Endodermal cell (in vitro differentiated cells): ENCODE results near the gene AOX1. TPM values are rescaled to one million over a fixed set of nuclear protein-coding genes. Genes with fewer than 3 reads are reported as not detected.

Source experiments
- DNase-seq: peaks from one replicate; pipeline ENCODE4 v3.0.0-alpha.2; 2017
- H3K27ac ChIP-seq: 2 replicates; pipeline ENCODE4 v1.5.1; 2013; ENCODE audit warnings: mild to moderate bottlenecking, low read depth, low read length, moderate library complexity
- H3K27me3 ChIP-seq: 2 replicates; pipeline ENCODE4 v1.6.1; 2013; ENCODE audit warnings: mild to moderate bottlenecking, low read length, moderate library complexity; ENCODE audit not compliant: insufficient read depth, control insufficient read depth, poor library complexity, severe bottlenecking
- H3K36me3 ChIP-seq: 2 replicates; pipeline ENCODE4 v1.7.0; 2013; ENCODE audit warnings: mild to moderate bottlenecking, low read length, moderate library complexity; ENCODE audit not compliant: control insufficient read depth, insufficient read depth
- H3K4me1 ChIP-seq: one replicate; pipeline ENCODE4 v1.7.0; 2013; ENCODE audit warnings: low read length; ENCODE audit not compliant: control insufficient read depth, insufficient read depth
- H3K4me3 ChIP-seq: 2 replicates; pipeline ENCODE4 v1.5.1; 2013; ENCODE audit warnings: mild to moderate bottlenecking, low read length, moderate library complexity
- H3K9ac ChIP-seq: 2 replicates; pipeline ENCODE4 v1.6.1; 2013; ENCODE audit warnings: mild to moderate bottlenecking, low read length, moderate library complexity; ENCODE audit not compliant: poor library complexity, severe bottlenecking; ENCODE audit errors: extremely low read depth
- H3K9me3 ChIP-seq: 2 replicates; pipeline ENCODE4 v1.6.1; 2013; ENCODE audit warnings: mild to moderate bottlenecking, low read length, moderate library complexity; ENCODE audit not compliant: control insufficient read depth
- H3K27ac Mint-ChIP-seq: 2 replicates; pipeline ENCODE4 v1.8.0; 2020; ENCODE audit warnings: mixed read lengths
- H3K27me3 Mint-ChIP-seq: 2 replicates; pipeline ENCODE4 v1.8.0; 2021; ENCODE audit warnings: mild to moderate bottlenecking, mixed read lengths; ENCODE audit not compliant: insufficient read depth
- H3K36me3 Mint-ChIP-seq: 2 replicates; pipeline ENCODE4 v1.8.0; 2020; ENCODE audit warnings: low read depth, mixed read lengths
- H3K4me1 Mint-ChIP-seq: 2 replicates; pipeline ENCODE4 v1.8.0; 2020; ENCODE audit warnings: mixed read lengths
- H3K4me3 Mint-ChIP-seq: 2 replicates; pipeline ENCODE4 v1.8.0; 2020; ENCODE audit warnings: mild to moderate bottlenecking, moderate library complexity, mixed read lengths
- H3K9me3 Mint-ChIP-seq: 2 replicates; pipeline ENCODE4 v1.8.0; 2020; ENCODE audit warnings: mild to moderate bottlenecking, mixed read lengths
- CTCF ChIP-seq: fragments of 200-600 bp; sonication (generic); conservative IDR thresholded peaks from 2 replicates; pipeline ENCODE4 v1.5.0; 2021; ENCODE audit warnings: antibody characterized with exemption, mild to moderate bottlenecking
- WGBS, 2 experiments: methylation state at CpG; one replicate each; pipeline versions ENCODE4 v1.1.5 to v1.1.7; 2013; ENCODE audit warnings: missing lambda C conversion rate in 2 of 2, mixed read lengths in 1 of 2; ENCODE audit not compliant: insufficient coverage in 1 of 2, insufficient read length in 1 of 2; 5-methylcytosine and 5-hydroxymethylcytosine counted together
- total RNA-seq, 2 donors: library from RNA; stranded (reverse); fragmentation: NEBNext Ultra II Directional in 1 of 2; extraction: Animal tissue kit (Norgen Biotek cat#: 25700) in 1 of 2; gene quantifications; 2 replicates in 1 of 2; 3 replicates in 1 of 2; pipeline ENCODE4 v1.2.1, GENCODE V29; 2021

The AOX1 gene
- total RNA-seq, 2 donors from 2014 or later: 8.8 to 15.5 TPM

GRCh38 chr2:200615247-200615646 lies 29.4 kb downstream of the AOX1 start:
- no peaks in the 10 kb centered on the region for H3K36me3 ChIP-seq
- Mint-ChIP-seq H3K27me3 (no peaks in the 10 kb centered on the region), H3K36me3 (peaks cover 2% of the 10 kb centered on the region), H3K4me1 (peaks cover 2% of the 10 kb centered on the region), H3K9me3 (no peaks in the 10 kb centered on the region), H3K4me3 (no peak overlapping the region), H3K27ac (no peak overlapping the region)
- no peaks in the 10 kb centered on the region for H3K27me3 ChIP-seq
- 83 to 91% methylated on average over 1 of the region's 1 CpG for WGBS, 2 experiments
- no peak for DNase-seq
- peak; percentile 14 for TF ChIP-seq CTCF
- no peak overlapping the region for H3K9ac ChIP-seq
- no peaks in the 10 kb centered on the region for H3K9me3 ChIP-seq
- no peak overlapping the region for H3K4me3 ChIP-seq
- H3K27ac ChIP-seq: no peak overlapping the region
- peaks cover 2% of the 10 kb centered on the region for H3K4me1 ChIP-seq

- TF ChIP-seq CTCF: no peak
- Mint-ChIP-seq H3K9me3 (no peaks in the 10 kb centered on the region), H3K36me3 (peaks cover 2% of the 10 kb centered on the region), H3K27me3 (no peaks in the 10 kb centered on the region), H3K27ac (no peak overlapping the region), H3K4me1 (peaks cover 2% of the 10 kb centered on the region), H3K4me3 (no peak overlapping the region)
- Histone ChIP-seq H3K9me3 (no peaks in the 10 kb centered on the region), H3K4me1 (peaks cover 2% of the 10 kb centered on the region), H3K27me3 (no peaks in the 10 kb centered on the region), H3K4me3 (no peak overlapping the region), H3K9ac (no peak overlapping the region), H3K36me3 (no peaks in the 10 kb centered on the region), H3K27ac (no peak overlapping the region)
- 94 to 100% methylated on average over 5 of the region's 5 CpGs for WGBS, 2 experiments
- no peak for DNase-seq
Observed at GRCh38 chr2:200616193-200616592, 30.4 kb downstream of the AOX1 start.

GRCh38 chr2:200616656-200617055 lies 30.8 kb downstream of the AOX1 start:
- Histone ChIP-seq H3K36me3 (no peaks in the 10 kb centered on the region), H3K4me1 (peaks cover 2% of the 10 kb centered on the region), H3K27me3 (no peaks in the 10 kb centered on the region), H3K9me3 (no peaks in the 10 kb centered on the region), H3K27ac (no peak overlapping the region), H3K4me3 (no peak overlapping the region), H3K9ac (no peak overlapping the region)
- no peak overlapping the region for H3K27ac Mint-ChIP-seq
- peaks cover 2% of the 10 kb centered on the region for H3K4me1 Mint-ChIP-seq
- H3K9me3 Mint-ChIP-seq: no peaks in the 10 kb centered on the region
- H3K36me3 Mint-ChIP-seq: peaks cover 2% of the 10 kb centered on the region
- DNase-seq: no peak
- no peak overlapping the region for H3K4me3 Mint-ChIP-seq
- H3K27me3 Mint-ChIP-seq: no peaks in the 10 kb centered on the region
- 88 to 100% methylated on average over 1 to 4 of the region's 4 CpGs for WGBS, 2 experiments
- TF ChIP-seq CTCF: no peak
